Activated CD4-positive, alpha-beta T cell treated with anti-CD3 and anti-CD28 coated beads, Interleukin-2, amount 50 U/mL, for 1 hour (primary cell): ENCODE measurements around the gene RRP15.

Experiments
- DNase-seq: peaks from one replicate; pipeline ENCODE4 v3.0.0-alpha.2; 2020

Gene RRP15

GRCh38 chr1:218344814-218345672 lies 60.0 kb downstream of the RRP15 start, which contains the start of gene TGFB2:
Gene TGFB2 (plus strand): TSS chr1:218345336. CDS start chr1:218346702, 1,366 bp downstream.
- no peak for DNase-seq

GRCh38 chr1:218345673-218346390 lies 60.7 kb downstream of the RRP15 start:
- peak; percentile 23 for DNase-seq

GRCh38 chr1:218346391-218347204 lies 61.5 kb downstream of the RRP15 start:
- DNase-seq: no peak

GRCh38 chr1:218347336-218347722 lies 62.2 kb downstream of the RRP15 start:
- no peak for DNase-seq

- no peak for DNase-seq
These were observed 62.9 kb downstream of the RRP15 start for GRCh38 chr1:218347723-218348627.

GRCh38 chr1:218348628-218349071 lies 63.6 kb downstream of the RRP15 start:
- no peak for DNase-seq

- no peak for DNase-seq
These were observed 64.4 kb downstream of the RRP15 start for GRCh38 chr1:218349348-218350034.

- DNase-seq: no peak
These were observed 65.0 kb downstream of the RRP15 start for GRCh38 chr1:218350035-218350525.

GRCh38 chr1:218350801-218351266 lies 65.7 kb downstream of the RRP15 start:
- no peak for DNase-seq

GRCh38 chr1:218351391-218352074 lies 66.4 kb downstream of the RRP15 start:
- no peak for DNase-seq

GRCh38 chr1:218352075-218352438 lies 67.0 kb downstream of the RRP15 start:
- no peak for DNase-seq

GRCh38 chr1:218353656-218354055 lies 68.6 kb downstream of the RRP15 start:
- DNase-seq: no peak

GRCh38 chr1:218355278-218355677 lies 70.2 kb downstream of the RRP15 start:
- DNase-seq: no peak

GRCh38 chr1:218357211-218357892 lies 72.3 kb downstream of the RRP15 start:
- DNase-seq: no peak

GRCh38 chr1:218357893-218358232 lies 72.8 kb downstream of the RRP15 start:
- no peak for DNase-seq

GRCh38 chr1:218361298-218362065 lies 76.4 kb downstream of the RRP15 start:
- no peak for DNase-seq

GRCh38 chr1:218362418-218363076 lies 77.5 kb downstream of the RRP15 start:
- no peak for DNase-seq

- DNase-seq: no peak
These were observed 78.0 kb downstream of the RRP15 start for GRCh38 chr1:218363141-218363540.
